NOMO-1 treated with DMSO at 0.1 percent for 48 hours (cell line): ENCODE data around the gene ATP12A.
"Not testable (repeated sequence)": the region's sequence is repeated elsewhere in the genome, so short reads cannot be mapped to it uniquely, and the experiment has no call there.

Experiments used
- DNase-seq: peaks from one replicate; lab custom pipeline; 2025; ENCODE audit not compliant: unreplicated experiment; lab: John Stamatoyannopoulos, UW

Gene ATP12A

GRCh38 chr13:24725379-24725778, 45.2 kb downstream of the ATP12A start:
- peak; percentile 48 for DNase-seq

- peak; percentile 77 for DNase-seq
Observed at GRCh38 chr13:24727731-24728601, 47.8 kb downstream of the ATP12A start.

DNA sequence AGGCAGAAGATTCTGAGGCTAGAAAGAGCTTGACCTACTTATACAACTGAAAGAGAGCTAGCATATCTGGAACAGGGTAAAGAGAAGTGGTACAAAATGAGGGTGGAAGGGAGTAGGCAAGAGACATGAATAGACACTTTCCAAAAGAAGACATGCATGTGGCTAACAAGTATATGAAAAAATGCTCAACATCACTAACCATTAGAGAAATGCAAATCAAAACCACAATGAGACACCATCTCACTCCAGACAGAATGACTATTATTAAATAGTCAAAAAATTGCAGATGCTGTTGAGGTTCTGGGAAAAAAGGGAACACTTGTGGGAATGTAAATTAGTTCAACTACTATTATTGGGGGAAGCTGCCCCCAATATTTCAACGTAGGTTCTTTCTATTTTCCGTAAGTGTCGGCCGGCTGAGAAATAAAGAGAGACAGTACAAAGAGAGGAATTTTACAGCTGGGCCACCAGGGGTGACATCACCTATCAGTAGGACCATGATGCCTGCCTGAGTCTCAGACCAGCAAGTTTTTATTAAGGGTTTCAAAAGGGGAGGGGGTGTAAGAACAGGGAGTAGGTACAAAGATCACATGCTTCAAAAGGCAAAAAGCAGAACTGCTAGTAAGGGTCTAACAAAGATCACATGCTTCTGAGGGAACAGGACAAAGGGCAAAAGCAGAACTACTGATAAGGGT, 50.8 kb downstream of the ATP12A start:
- DNase-seq, result not testable (repeated sequence)

DNA sequence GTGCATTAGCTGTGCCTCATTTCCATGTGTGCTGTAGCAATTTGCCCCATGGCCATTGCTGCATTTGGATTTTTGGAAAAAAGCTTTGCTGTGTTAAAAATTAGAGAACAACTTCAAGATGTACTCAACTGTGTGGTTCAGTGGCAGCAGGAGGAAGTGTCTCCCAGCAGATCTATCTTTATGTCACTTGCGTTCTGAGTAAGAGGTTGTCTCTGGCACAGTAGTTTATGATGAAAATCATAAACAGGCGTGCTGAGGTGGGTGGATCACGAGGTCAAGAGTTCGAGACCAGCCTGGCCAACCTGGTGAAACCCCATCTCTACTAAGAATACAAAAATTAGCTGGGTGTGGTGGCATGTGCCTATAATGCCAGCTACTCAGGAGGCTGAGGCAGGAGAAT, 54.7 kb downstream of the ATP12A start:
- DNase-seq, result peak; percentile 47

- DNase-seq, result no peak
Observed at GRCh38 chr13:24737042-24737441, 56.8 kb downstream of the ATP12A start.

DNA sequence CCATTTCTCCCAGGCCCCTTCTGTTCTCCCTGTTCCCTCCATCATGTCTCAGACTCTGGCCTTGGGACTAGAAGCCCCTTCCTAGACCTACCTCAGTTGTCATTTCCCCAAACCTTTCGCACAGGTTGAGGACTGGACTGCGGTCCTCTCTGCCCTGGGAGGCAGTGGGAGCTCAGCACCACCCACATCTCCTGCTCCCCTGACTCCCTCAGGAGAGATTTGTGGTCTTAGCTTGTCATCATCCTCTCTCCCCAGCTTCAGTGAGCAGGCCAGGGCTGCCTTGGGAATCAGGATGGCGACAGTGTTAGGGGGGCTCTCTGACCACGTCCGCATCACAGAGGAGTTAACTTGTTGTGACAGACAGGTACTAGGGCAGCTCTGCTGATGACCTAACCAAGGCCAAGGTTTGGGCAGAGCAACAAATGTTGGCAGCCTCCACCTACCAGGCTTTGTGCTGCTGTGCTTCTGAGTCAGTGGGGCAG, 58.2 kb downstream of the ATP12A start:
- no peak for DNase-seq

DNA sequence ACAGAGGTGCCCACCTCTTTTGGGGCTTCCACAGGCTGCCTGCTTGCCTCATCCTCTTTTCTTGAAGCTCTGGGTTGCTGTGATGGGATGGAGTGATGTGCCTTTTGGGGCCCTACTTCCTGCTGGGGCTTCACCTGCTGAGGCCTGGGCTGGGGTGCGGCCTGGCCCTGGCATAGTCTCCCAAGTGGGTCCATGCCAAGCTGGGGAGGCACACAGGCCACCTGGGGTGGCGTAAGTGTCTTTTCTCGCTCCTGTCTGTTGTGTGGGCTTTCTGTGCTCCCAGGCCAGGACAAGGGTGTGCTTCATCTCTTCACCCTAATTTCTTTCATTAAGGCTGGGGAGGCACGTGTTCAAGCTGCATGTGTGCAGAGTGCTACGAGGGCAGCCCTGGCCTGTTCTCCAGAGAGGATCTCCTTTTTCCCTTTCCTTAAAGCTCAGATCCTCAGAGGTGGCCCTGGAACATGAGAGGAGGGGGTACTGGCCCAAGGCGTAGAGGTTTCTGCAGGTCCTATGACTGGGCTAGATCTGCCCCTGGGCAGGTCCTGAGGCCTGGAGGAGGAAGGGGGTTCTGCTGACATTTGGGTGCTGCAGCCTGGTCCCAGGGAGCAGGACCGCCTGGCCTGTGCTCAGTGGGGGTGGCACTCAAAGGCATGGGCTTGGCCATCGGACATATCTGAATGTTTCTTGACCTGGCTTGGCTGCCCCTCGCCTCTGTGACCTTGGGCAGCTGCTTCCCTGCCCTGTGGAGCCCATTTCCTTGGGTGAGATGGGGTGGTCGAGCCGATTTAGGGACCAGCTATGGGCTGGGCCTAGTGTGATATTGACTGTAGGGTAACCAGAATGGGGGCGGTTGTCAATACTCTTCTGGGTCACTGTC, 60.0 kb downstream of the ATP12A start:
- no peak for DNase-seq

- DNase-seq, result no peak
Observed at GRCh38 chr13:24741016-24741662, 60.9 kb downstream of the ATP12A start.

DNA sequence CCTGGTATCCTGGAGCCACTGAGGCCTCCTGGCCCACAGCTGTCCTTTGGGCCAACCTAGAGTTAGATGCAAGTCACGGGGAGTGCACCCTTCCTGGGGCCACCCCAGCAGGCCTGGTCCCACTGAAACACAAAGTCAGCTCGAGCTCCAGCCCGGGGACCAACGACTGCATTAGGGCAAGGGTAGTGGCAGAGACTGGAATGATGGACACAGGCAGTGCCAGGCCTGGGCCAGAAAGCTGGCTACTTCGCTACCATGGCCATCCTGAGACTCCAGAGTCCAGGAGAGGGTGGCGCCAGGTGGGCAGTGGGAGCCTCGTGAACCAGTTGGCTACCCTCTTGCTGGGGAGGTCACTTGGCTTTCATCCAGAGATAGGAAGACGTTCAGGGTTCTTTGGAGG, 61.6 kb downstream of the ATP12A start:
- no peak for DNase-seq

DNA sequence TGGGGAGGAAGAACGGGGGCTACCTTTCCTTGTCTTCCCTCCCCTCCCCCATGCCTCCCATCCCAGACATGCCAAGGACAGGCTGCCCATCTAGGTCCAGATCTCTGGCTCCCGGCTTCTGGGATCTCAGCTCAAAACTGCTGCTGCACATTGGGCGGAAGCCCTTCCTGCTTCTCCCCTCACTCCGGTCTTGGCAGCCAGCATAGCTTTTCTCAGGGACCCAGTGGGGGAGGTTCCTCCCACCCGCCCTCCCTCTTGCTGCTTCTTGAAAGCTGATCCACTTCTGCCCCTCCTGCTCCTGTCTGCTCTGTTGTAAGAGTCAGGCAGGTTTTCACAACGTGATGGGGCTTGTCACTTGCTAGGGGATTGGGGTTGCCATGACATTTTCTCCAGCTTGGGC, 62.1 kb downstream of the ATP12A start:
- no peak for DNase-seq

DNA sequence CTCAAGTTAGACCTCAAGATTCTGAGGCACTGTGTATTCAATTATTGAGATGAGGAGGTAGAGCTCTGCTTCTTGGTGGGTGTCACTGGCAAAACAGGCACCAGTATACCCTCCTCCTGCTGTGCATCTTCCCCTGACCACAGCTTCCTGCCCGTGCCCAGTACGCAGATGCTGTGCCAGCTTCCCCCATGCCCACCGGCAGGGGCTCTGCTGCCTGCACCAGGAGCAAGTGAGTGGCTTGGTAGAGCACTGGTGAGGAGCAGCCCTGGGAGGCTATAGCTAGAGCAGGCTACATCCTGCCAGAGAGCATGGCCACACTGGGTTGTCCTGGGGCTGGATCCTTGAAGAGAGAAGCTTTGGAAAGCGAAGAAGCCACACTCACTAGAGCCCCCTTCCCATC, 62.8 kb downstream of the ATP12A start:
- DNase-seq, result no peak

DNA sequence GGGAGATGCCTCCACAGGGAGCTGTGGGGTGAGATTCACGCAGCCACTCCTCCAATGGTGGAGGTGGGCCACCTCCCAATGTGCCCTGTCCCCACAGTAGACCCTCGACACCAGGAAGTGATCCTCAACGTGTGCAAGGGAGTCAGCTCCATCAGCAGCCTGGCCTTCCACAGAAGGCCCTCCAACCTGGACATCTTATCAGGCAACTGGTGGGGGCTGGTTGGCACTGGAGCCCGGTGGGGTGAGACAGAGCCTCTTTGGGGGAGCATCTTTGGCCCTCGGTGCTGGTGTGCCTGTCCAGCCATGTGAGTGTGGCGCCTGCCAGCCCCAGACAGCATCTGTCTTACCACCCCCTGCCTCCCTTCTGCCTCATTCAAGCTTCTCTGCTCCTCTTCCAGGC, 64.0 kb downstream of the ATP12A start:
- DNase-seq, result no peak

DNA sequence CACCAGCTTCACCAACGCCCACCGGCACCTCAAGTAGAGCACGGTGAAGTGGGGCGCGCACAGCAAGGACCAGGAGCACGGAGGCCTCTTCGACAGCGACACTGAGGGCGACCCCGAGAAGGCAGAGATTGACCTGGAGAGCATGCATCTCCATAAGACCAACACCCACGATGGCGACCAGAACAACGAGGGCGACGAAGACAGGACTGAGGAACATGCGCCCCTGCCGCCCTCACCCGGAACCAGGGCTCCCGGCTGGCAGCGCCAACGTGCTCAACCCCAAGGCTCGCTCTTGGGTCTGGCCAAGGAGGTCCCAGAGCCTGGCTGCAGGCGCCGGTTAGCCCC, 65.3 kb downstream of the ATP12A start:
- no peak for DNase-seq

GRCh38 chr13:24745861-24746617, 65.8 kb downstream of the ATP12A start:
- DNase-seq, result no peak

DNA sequence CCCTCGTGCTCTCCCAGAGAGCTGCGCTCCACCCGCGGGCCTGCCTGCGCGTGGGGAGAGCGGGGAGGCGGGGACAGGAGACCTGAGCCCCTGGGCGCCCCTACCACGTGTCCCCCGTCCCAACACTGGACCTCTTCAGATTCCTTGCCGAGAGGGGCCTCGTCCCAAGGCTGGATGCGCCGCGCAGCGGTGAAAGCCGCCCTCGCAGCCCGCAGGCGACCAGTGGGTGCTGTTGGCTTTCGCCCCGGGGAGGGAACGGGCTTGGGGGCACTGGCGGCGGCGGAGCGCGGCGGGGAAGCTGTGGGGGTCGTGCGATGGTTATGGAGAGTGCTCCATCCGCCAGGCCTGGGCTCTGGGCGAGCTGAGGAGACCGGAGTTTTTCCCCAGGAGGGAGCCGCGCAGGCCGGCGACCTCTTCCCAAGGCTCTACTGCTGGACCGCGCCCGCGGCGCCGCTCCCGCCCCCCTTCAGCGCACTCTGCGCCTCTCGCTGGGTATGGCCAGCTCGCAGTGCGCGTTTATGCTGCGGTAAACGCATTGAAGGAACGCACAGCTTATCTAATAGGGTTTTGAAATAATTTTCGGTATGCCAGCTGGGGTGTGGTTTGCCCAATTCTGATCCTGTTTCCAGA, 66.5 kb downstream of the ATP12A start:
- no peak for DNase-seq

DNA sequence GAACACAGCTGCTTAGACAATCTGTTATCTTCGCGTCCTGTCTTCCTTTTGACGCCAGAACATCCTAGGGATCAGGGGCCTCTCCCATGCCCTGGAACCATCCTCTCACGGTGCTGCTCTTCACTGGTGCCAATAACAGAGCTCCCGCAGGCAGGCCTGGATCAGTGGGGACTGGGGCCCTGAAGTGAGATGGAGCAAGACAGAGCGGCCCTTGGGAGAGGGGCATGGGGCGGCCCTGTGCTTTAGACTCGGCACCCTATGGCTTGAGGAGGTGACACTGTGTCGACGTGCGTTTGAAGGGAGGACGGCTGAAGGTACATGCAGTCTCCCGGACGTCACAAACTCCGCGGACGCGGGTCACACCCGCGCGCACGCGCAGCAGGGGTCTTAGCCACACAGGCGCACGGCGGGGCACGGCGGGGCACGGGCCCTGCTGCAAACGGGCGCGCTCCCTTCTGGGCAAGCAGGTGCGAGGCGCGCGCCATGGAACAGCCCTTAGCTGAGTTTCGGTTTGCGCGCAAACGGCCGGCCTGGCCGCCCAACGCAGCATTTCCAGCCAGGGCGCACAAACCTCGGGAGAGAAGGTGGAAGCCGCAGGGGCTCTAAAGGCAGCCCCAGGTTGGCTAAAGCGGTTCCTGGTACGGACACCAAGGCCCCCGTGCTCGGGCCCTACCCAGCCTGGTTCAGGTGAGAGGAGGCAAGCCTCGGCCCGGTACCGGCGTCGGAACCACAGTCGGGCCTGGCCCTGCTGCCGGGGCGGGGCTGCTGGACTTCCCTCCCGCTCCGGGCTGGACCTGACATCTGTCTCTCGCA, 67.2 kb downstream of the ATP12A start:
- no peak for DNase-seq

- no peak for DNase-seq
Observed at GRCh38 chr13:24748061-24748400, 67.8 kb downstream of the ATP12A start.

GRCh38 chr13:24759197-24759596, 79.0 kb downstream of the ATP12A start:
- DNase-seq, result no peak
